Left lung (tissue), 10 donors: ENCODE measurements around the gene PLA2G4B. TPM values are rescaled to one million over a fixed set of nuclear protein-coding genes. Genes with fewer than 3 reads are reported as not detected.

Source experiments
- ATAC-seq: fragments of 200-7000 bp; cut with Tn5 transposase; one replicate; pipeline ENCODE4 v1.9.1; 2020; ENCODE audit warnings: moderate library complexity
- DNase-seq, 4 donors: peaks; one replicate each; pipeline ENCODE4 v3.0.0-alpha.2; 2013 to 2020
- H3K27ac ChIP-seq, 2 donors: fragments of 200-600 bp; sonication (generic) in 1 of 2; one replicate each; pipeline versions ENCODE4 v1.5.0 to v1.8.0; 2020 to 2021
- H3K27me3 ChIP-seq, 2 donors: fragments of 200-600 bp; sonication (generic) in 1 of 2; one replicate each; pipeline versions ENCODE4 v1.5.0 to v1.8.0; 2020 to 2021
- H3K36me3 ChIP-seq, 2 donors: fragments of 200-600 bp; sonication (generic) in 1 of 2; one replicate each; pipeline versions ENCODE4 v1.5.0 to v1.8.0; 2020 to 2021
- H3K4me1 ChIP-seq, 2 donors: fragments of 200-600 bp; one replicate each; pipeline ENCODE4 v1.8.0; 2021
- H3K4me3 ChIP-seq, 2 donors: fragments of 200-600 bp; sonication (generic) in 1 of 2; one replicate each; pipeline versions ENCODE4 v1.5.0 to v1.8.0; 2020 to 2021; ENCODE audit warnings: mild to moderate bottlenecking in 1 of 2
- H3K9me3 ChIP-seq, 2 donors: fragments of 200-600 bp; sonication (generic) in 1 of 2; one replicate each; pipeline versions ENCODE4 v1.5.0 to v1.8.0; 2020 to 2021
- intact Hi-C, 2 donors: fragments of 100-400 bp; cut with DNase I; formaldehyde crosslinking; loops; one replicate each; pipeline versions ENCODE4 v1.11.2 to v1.14.2; 2022
- polyA plus RNA-seq, 6 donors: library from polyadenylated mRNA; unstranded; fragments of 120-200 nt; gene quantifications; one replicate each; pipeline ENCODE4 v1.2.1, GENCODE V29; 2013; ENCODE audit not compliant: insufficient read length in 6 of 6
- total RNA-seq, 2 donors: library from RNA; stranded (reverse); fragmentation: NEBNext Ultra II Directional; extraction: Animal tissue kit (Norgen Biotek cat#: 25700); gene quantifications; one replicate each; pipeline ENCODE4 v1.2.1, GENCODE V29; 2021
- TF ChIP-seq, protein P1 (sequence below), 2 donors: fragments of 200-600 bp; sonication (generic) in 1 of 2; IDR thresholded peaks; one replicate each; pipeline versions ENCODE4 v1.5.0 to v1.8.0; 2021; ENCODE audit warnings: antibody characterized with exemption in 2 of 2
- donor health status: DM: no; HTN: yes; CAD: no.
- donor health status: DM: no; HTN: no; CAD: no.

PLA2G4B gene
- total and polyA plus RNA-seq, 8 donors: 9.2 to 23.1 (median 11.3) TPM

DNA sequence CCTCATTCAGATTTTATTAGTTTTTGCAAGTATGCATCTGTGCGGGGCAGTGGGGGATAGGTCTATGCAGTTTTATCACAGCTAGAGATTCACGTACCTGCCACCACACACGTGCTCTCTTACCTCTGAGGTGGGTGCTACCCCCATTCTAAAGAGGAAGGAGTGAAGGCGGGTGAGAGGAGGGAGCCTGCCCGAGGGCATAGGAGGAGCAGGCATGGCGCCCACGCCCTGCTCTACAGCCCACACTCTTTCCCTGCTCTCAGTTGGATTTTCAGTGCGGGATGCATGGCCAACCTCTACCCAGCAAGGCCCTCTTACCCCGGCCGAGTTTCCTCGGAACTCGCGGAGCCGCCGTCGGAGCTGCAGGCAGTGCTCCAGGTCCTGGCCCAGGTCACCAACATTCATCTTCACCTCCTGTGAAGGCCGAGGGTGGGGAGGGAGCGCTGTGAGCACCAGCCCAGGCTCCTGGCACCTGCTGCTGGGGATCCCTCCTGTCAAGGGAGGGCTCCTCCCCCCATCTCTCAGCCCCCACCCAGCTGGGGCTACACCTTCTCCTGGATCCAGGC, 26.9 kb downstream of the PLA2G4B start:
- H3K4me3 ChIP-seq: no peak overlapping the region
- peaks cover 0 to 5% of the 10 kb centered on the region in 2 donors for H3K36me3 ChIP-seq
- TF ChIP-seq, protein P1, sequence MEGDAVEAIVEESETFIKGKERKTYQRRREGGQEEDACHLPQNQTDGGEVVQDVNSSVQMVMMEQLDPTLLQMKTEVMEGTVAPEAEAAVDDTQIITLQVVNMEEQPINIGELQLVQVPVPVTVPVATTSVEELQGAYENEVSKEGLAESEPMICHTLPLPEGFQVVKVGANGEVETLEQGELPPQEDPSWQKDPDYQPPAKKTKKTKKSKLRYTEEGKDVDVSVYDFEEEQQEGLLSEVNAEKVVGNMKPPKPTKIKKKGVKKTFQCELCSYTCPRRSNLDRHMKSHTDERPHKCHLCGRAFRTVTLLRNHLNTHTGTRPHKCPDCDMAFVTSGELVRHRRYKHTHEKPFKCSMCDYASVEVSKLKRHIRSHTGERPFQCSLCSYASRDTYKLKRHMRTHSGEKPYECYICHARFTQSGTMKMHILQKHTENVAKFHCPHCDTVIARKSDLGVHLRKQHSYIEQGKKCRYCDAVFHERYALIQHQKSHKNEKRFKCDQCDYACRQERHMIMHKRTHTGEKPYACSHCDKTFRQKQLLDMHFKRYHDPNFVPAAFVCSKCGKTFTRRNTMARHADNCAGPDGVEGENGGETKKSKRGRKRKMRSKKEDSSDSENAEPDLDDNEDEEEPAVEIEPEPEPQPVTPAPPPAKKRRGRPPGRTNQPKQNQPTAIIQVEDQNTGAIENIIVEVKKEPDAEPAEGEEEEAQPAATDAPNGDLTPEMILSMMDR (IDR thresholded peaks at IDR 0.05): no peak
- H3K27me3 ChIP-seq: no peaks in the 10 kb centered on the region
- H3K4me1 ChIP-seq: no peaks in the 10 kb centered on the region
- H3K9me3 ChIP-seq: no peaks in the 10 kb centered on the region
- no peak for DNase-seq
- H3K27ac ChIP-seq: no peak overlapping the region
- ATAC-seq: no peak
- intact Hi-C loops: no loop called here

GRCh38 chr15:41866263-41866703, 27.6 kb downstream of the PLA2G4B start:
- Histone ChIP-seq H3K9me3 (no peaks in the 10 kb centered on the region), H3K36me3 (peaks cover 0 to 5% of the 10 kb centered on the region in 2 donors), H3K27me3 (no peaks in the 10 kb centered on the region), H3K27ac (no peak overlapping the region), H3K4me1 (no peaks in the 10 kb centered on the region), H3K4me3 (no peak overlapping the region)
- intact Hi-C loops: no loop called here
- no peak for DNase-seq
- TF ChIP-seq, protein P1 (IDR thresholded peaks at IDR 0.05): no peak
- no peak for ATAC-seq

DNA sequence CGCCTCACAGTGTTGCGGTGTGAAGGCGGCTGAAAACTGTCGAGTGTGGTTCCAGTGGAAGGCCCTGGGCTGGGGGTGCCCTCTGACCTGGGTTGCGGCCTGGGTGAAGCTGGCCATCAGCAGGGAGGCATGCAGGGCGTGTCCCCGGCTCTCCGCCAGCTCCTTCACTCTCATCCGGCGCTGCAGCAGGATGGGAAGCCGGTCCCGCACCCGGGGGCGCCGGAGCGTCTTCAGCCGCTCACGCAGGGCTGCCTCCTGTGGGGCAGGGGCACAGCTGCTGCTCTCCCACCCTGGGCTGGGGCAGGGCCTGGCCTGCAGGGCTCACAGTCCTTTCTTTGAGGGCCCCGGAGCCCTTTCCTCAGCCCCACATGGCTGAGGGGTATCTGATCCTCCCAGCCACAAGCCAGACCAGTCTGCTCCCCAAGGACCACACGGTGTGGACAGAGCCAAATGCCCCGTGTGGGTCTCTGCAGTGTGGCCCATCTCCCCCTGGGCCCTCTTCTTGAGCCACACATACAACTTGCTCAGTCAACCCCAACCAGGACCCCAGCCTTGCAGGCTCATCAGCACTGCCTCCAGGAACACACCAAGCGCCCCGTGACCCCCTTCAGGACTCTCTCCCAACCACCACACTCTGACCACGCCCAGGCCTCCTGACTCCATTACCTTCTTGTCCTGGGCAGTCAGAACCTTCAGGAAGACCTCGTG, 28.4 kb downstream of the PLA2G4B start:
- TF ChIP-seq, protein P1 (IDR thresholded peaks at IDR 0.05): no peak
- Histone ChIP-seq H3K27me3 (no peaks in the 10 kb centered on the region), H3K4me1 (no peaks in the 10 kb centered on the region), H3K27ac (no peak overlapping the region), H3K36me3 (peaks cover 0 to 5% of the 10 kb centered on the region in 2 donors), H3K4me3 (no peak overlapping the region), H3K9me3 (no peaks in the 10 kb centered on the region)
- intact Hi-C loops: no loop called here
- no peak for ATAC-seq
- peak in 1 of 4 donors; percentile 65 for DNase-seq

- H3K36me3 ChIP-seq: peaks cover 0 to 5% of the 10 kb centered on the region in 2 donors
- DNase-seq (no peak), ATAC-seq (no peak)
- no peaks in the 10 kb centered on the region for H3K4me1 ChIP-seq
- no peaks in the 10 kb centered on the region for H3K27me3 ChIP-seq
- H3K9me3 ChIP-seq: no peaks in the 10 kb centered on the region
- H3K27ac ChIP-seq: no peak overlapping the region
- intact Hi-C loops: no loop called here
- TF ChIP-seq, protein P1 (IDR thresholded peaks at IDR 0.05): no peak
- H3K4me3 ChIP-seq: no peak overlapping the region
Measured at GRCh38 chr15:41868321-41868720, 29.7 kb downstream of the PLA2G4B start.

GRCh38 chr15:41869770-41870688, 31.4 kb downstream of the PLA2G4B start:
- Histone ChIP-seq H3K27ac (no peak overlapping the region), H3K4me3 (no peak overlapping the region), H3K36me3 (peaks cover 0 to 5% of the 10 kb centered on the region in 2 donors), H3K27me3 (no peaks in the 10 kb centered on the region), H3K4me1 (no peaks in the 10 kb centered on the region), H3K9me3 (no peaks in the 10 kb centered on the region)
- DNase-seq (no peak), ATAC-seq (no peak)
- TF ChIP-seq, protein P1 (IDR thresholded peaks at IDR 0.05): no peak
- intact Hi-C loops: no loop called here
